Mesodermal cell (in vitro differentiated cells): ENCODE data around the gene NDUFB1.

Experiments used
- H3K27ac ChIP-seq: 2 replicates; pipeline ENCODE4 v1.7.0; 2013; ENCODE audit warnings: mild to moderate bottlenecking, low read depth, low read length, moderate library complexity; ENCODE audit not compliant: severe bottlenecking
- H3K36me3 ChIP-seq: 2 replicates; pipeline ENCODE4 v1.7.1; 2013; ENCODE audit warnings: mild to moderate bottlenecking, low read length, moderate library complexity; ENCODE audit not compliant: control insufficient read depth, insufficient read depth
- H3K4me1 ChIP-seq: one replicate; pipeline ENCODE4 v1.7.1; 2013; ENCODE audit warnings: mild to moderate bottlenecking, low read length; ENCODE audit not compliant: insufficient read depth, control insufficient read depth, poor library complexity, severe bottlenecking
- H3K4me3 ChIP-seq: 2 replicates; pipeline ENCODE4 v1.7.0; 2013; ENCODE audit warnings: low read length, control low read depth, mild to moderate bottlenecking; ENCODE audit not compliant: insufficient read depth, poor library complexity, severe bottlenecking; ENCODE audit errors: extremely low read depth
- H3K9me3 ChIP-seq: 2 replicates; pipeline ENCODE4 v1.7.1; 2013; ENCODE audit warnings: mild to moderate bottlenecking, low read length, moderate library complexity; ENCODE audit not compliant: control insufficient read depth
- WGBS, 2 experiments: methylation state at CpG; one replicate each; pipeline ENCODE4 v1.1.5; 2013; ENCODE audit warnings: missing lambda C conversion rate in 2 of 2; ENCODE audit not compliant: insufficient coverage in 2 of 2; 5-methylcytosine and 5-hydroxymethylcytosine counted together

The NDUFB1 gene

DNA sequence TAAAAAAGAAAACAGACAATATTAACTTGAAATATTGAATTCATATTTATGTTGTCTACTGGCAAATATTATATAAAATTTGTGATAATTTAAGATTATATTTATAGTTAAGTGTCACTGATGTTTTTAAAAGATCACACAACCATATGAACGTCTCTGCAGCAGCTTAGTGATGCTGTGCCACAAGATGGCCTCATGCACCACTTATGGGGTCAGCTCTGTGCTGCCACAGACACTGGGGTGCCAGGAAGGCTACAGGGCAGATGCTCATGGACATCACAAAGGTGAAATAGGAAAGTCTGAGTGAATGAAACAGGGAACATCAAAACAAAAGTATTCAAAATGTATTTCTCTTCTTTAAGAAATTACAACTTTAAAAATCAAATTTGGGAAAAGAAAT, 28.2 kb downstream of the NDUFB1 start:
- no CpG with 5 or more reads among the region's 1 CpG for WGBS, 2 experiments
- H3K4me1 ChIP-seq: no peaks in the 10 kb centered on the region
- H3K9me3 ChIP-seq: no peaks in the 10 kb centered on the region
- H3K36me3 ChIP-seq: peaks cover 55% of the 10 kb centered on the region
- H3K4me3 ChIP-seq: no peak overlapping the region
- H3K27ac ChIP-seq: no peak overlapping the region

DNA sequence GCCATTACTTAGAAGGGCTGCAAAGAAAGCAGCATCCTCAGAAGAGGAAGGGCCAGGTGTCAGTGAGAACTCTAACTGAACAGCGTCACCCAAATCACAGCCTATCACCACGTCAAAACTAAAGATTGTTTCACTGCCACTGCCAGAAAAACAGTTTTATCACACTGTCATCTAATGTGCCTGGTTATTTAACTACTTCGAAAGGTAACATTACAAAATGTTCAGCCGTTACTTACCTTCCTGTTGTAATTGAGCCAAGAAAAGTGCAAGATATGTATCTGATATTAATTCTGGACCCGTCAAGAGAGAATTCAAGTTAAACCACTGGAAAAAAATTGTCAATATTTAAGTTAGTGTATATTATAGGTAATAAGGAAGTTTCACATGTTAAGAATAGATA, 33.0 kb downstream of the NDUFB1 start:
- Histone ChIP-seq H3K4me3 (no peak overlapping the region), H3K9me3 (no peaks in the 10 kb centered on the region), H3K36me3 (peaks cover 73% of the 10 kb centered on the region), H3K4me1 (no peaks in the 10 kb centered on the region), H3K27ac (no peak overlapping the region)
- 92 to 95% methylated on average over 2 of the region's 5 CpGs for WGBS, 2 experiments

DNA sequence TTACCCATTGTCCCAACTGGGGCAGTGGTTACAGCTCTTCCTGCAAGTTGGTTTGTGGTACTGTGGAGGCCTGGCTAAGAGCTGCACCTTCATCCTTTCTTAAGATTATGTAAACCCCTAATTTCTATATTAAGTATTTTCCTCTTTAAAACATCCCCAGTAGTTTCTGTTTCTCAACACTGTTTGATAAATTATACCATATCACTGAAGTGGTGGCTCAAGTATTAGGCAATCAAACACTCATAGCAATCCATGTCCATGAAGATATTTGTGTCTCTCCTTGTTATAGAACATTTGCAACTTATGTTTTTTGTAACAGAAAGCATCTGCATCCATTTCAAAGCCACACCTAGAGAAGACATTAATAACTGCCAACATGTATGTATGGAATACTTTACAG, 47.0 kb downstream of the NDUFB1 start:
- no peaks in the 10 kb centered on the region for H3K4me1 ChIP-seq
- H3K4me3 ChIP-seq: no peak overlapping the region
- H3K9me3 ChIP-seq: no peaks in the 10 kb centered on the region
- peaks cover 58% of the 10 kb centered on the region for H3K36me3 ChIP-seq
- H3K27ac ChIP-seq: no peak overlapping the region
